GM12875 (cell line): ENCODE data around the gene CXCL14.

Experiments used
- H3K4me3 ChIP-seq: one replicate; pipeline ENCODE4 v1.5.1; 2011; ENCODE audit warnings: low read depth, low read length, control low read depth
- TF ChIP-seq, protein P1 (sequence below): IDR thresholded peaks from 2 replicates; pipeline ENCODE4 v1.5.1; 2011; ENCODE audit warnings: low read depth, mild to moderate bottlenecking, control low read depth, inconsistent platforms, low read length, moderate library complexity, borderline replicate concordance; ENCODE audit not compliant: insufficient read depth

Gene CXCL14

DNA sequence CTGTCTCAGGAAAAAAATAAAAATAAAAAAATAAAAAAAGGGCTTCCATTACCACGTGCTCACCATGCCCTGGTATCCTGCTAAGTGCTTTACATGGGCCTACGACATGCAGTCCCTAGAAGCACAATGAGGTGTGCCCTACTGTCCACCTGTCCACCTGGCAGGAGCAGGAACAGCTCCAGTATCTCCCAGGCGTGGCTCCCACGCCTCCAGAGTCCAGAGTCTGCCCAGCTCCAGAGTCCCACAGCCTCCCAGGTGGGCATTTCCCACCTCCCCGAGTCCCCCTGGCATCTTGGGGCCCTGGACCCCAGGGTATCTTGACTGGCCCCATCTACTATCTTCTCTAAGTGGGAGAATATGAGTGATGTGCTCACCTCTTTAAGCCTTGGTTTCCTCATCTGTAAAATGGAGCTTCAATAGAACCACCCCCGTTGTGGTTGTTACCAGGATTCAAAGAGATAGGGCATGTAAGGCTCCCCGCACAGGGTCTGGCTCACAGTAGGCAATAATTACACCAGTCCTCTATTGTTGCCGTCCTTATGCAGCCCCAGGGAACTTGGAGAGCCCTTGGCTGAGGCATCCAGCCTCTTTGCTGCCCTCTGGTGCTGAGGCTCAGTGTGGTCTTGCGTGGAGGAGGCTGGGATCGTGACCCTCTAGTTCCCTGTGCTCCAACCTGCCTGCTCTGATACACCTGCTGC is 8.9 kb downstream of the CXCL14 start:
- H3K4me3 ChIP-seq = no peak overlapping the region
- TF ChIP-seq, protein P1, sequence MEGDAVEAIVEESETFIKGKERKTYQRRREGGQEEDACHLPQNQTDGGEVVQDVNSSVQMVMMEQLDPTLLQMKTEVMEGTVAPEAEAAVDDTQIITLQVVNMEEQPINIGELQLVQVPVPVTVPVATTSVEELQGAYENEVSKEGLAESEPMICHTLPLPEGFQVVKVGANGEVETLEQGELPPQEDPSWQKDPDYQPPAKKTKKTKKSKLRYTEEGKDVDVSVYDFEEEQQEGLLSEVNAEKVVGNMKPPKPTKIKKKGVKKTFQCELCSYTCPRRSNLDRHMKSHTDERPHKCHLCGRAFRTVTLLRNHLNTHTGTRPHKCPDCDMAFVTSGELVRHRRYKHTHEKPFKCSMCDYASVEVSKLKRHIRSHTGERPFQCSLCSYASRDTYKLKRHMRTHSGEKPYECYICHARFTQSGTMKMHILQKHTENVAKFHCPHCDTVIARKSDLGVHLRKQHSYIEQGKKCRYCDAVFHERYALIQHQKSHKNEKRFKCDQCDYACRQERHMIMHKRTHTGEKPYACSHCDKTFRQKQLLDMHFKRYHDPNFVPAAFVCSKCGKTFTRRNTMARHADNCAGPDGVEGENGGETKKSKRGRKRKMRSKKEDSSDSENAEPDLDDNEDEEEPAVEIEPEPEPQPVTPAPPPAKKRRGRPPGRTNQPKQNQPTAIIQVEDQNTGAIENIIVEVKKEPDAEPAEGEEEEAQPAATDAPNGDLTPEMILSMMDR = peak; percentile 63

DNA sequence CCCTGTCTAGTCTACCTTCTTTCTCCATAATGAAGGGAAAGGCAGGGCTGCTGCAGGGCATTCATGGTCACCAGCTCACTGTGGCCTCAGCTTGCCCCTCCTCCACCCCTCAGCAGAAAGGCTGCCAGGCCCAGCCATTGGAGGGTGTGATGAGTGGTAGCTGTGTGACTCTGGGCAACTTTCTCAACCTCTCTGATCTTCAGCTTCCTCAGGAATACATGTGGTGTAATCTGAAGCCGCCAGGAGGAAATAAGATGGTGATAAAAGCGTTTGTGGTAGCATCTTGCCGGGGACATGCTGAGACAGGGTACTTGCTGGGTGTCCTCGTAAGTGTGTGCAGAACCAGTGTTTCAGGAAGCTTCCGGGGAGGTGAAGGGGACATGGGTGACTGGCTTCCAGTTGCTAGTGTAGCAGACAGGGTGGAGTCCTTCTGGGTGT is 9.8 kb downstream of the CXCL14 start:
- TF ChIP-seq, protein P1 = no peak
- H3K4me3 ChIP-seq = no peak overlapping the region

DNA sequence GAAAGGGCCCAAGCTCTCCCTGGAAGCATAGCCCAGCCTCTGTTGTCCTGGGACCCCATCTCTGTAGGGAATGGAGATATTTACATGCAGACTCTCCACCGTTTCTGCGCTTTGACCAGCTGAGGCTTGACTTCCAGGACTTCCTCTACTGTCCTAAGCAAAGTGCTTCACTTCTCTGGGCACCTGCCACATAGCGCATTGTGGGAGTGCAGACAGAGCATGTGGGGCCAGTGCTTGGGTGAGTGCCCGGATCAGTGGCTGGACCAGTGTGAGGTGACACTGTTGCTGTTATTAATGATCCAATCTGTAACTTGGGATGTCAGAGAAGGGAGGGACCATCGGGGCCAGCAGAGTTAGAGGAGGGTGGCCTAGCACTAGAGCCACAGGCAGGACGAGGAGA is 10.5 kb downstream of the CXCL14 start:
- H3K4me3 ChIP-seq = no peak overlapping the region
- TF ChIP-seq, protein P1 = no peak

DNA sequence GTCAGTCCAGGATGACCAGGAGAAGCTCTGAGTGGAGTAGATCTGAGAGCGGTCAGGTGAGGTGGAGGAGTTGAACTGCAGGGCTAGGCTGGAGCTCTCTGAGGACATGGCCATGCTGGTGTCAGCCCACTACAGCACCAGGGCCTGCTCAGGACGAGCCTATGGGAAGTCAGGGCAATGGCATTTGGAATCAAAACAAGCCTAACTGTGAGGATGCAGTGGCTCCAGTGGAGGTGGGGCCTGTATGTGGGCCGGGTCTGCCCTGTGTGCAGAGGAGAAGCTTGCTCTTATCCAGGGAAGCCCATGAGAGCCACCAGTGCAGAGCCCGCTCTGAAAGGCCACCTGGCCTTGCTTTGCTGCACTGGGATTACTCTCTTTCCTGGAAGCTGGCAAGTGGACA is 11.1 kb downstream of the CXCL14 start:
- no peak overlapping the region for H3K4me3 ChIP-seq
- TF ChIP-seq, protein P1 = no peak

DNA sequence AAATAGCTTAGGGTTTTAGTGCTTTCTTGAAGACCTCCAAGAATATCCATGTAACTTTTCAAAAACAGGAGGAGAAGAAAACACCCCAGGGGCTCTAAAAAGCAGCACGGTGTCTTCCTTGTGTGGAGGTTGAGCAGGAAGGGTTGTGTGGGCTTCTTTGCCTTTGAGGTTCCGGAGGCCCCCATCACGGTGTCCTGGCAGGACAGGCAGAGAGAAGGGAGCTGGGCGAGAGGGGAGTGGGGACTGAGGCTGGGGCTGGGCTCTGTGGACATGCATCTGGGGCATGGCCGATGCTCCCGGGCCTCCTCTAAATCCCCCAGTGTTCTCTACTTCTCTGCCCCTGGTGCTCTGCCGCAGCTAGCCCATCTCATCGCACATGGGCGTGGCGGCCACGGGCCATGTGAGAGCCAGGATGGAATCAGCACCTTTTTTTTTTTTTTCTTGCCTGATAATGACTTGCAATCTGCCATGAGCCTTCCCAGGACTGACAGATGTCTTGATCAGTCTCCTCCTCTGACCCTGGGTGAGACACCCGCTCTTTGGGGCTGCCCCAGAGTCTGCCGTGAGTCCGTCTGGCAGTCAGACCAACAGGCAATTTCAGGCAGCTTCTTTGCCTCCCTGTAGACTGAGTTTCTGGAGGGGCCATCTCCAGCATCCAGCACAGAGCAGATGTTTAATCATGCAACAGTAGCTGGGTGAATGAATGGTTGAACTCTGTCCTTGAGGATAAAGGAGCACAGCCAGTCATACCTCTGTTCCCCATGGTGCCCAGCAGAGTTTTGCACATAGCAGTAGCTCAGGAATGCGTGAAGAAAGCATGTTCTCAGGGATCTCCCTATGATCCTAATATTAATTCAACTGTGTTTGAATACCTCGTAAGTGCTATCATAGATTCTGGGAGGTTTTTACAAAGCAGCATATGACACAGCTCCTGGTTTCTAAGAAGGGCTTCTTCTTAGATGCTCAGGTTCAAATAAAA is 12.1 kb downstream of the CXCL14 start:
- H3K4me3 ChIP-seq = no peak overlapping the region
- TF ChIP-seq, protein P1 = no peak

DNA sequence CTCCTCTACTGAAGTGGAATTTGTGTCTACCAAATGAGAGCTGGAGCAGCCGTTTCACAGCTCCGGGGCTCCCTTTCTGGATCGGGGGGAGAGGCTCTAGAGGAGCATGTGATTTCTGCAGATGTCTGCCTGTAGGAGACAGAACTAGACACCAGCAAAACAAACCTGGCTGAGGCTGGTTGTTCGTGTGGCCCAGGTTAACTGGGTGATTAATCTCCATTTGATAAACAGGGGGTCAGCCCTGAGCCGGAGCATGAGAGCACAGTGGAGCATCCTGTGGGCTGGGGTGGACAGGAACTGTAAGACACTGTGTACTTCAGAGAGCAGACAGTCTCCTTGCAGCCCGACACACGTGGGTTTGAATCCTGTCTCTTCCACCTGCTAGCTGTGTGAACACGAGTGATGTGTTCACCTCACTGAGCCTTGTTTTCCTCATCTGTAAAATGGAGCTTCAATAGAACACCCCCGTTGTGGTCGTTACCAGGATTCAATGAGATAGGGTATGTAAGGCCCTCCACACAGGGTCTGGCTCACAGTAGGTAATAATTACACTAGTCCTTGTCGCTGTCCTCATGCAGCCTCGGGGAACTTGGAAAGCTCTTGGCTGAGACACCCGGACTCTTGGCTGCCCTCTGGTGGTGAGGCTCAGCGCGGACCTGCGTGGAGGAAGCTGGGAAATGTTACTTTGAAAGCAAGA is 12.9 kb downstream of the CXCL14 start:
- TF ChIP-seq, protein P1 = peak; percentile 94
- no peak overlapping the region for H3K4me3 ChIP-seq
